GM19455 (cell line): ENCODE results near the gene RNASE12.
A peak's percentile ranks its signal among the peaks of the same experiment; 100 is the strongest.
"Not testable (repeated sequence)": the region's sequence is repeated elsewhere in the genome, so short reads cannot be mapped to it uniquely, and the experiment has no call there.

Source experiments
- ATAC-seq: cut with Tn5 transposase; IDR thresholded peaks from one replicate; pipeline ENCODE4 v1.9.1; 2021; ENCODE audit not compliant: unreplicated experiment

RNASE12 gene, protein sequence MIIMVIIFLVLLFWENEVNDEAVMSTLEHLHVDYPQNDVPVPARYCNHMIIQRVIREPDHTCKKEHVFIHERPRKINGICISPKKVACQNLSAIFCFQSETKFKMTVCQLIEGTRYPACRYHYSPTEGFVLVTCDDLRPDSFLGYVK

DNA sequence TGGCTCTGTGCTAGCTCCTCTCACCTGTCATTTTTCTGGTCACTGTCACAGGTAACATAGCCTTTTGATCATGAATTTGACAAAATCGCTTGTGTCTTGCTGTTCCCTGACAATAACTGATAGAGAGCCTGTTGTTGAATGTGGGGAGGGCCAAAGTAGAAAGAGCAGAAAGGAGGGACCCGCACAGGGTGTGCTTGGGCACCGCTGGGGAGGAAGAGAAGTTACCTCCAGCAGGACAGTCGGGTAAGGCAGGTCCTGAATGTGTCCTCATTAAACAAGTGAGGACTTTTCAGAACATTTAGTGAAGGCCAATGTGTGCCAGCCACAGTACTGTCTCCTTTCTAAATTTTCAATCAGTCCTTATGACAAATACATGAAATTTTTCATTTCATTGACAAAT lies at the start of gene RNASE12:
Gene RNASE12, minus strand, starts transcription at position 142 of the 400 bp plus-strand sequence. CDS start 653 bp downstream, outside the sequence.
- no peak for ATAC-seq

DNA sequence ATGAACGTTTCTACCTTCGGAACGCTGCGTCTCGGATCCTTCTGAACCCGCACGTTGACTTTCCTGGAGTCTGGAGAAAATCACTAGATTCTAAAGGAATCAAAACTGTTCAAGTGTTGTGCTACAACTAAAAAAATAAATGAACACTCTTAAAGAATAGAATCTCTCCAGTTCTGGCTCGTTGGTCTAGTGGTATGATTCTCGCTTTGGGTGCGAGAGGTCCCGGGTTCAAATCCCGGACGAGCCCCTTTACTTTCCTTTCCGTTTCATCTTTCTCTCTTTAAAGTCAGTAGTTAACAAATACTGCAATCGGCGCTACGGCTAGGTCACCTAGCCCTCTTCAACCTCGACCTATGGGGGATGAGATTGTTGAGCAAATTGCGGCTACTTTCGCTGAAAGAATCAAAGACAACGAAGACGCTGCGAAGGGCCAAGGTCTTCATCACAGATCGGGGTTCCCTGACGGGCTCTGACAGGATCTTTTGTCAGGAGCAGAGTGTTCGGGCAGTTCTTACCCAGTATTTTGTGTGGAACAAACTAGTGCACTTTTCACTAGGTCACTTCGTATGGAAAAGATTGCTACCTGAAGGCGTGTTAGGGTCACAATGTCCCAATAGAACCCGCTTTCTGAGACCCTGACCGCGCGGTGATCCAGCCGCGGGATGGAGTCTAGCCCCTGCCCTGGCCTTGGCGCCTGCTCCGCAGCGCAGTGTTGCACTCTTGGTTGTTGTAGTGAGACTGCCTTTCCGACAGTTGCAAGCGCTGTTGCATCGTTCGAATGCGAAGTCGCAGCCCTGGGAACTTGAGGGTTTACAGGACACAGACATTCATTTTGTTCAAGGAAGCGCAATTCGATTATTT lies 41.9 kb upstream of the RNASE12 start:
- peak; percentile 48 for ATAC-seq

DNA sequence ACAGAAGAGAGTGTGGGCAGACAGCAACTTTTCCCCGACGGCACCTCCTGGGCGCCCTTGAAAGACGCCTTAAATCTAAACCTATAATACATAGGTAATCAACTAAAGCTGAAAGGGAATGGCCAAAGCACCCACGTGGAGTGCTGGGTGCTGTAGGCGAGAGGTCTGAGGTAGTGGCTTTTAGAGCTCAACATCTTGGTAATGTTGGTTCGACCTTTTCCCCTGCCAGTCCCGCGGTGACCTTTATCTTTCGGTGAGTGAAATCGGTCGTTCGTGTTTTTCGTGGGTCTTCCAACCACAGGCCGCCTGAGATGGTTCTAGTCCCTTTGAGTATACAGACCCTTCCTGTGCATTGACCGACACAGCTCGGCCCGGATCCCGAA lies 41.3 kb upstream of the RNASE12 start:
- ATAC-seq = peak; percentile 21

DNA sequence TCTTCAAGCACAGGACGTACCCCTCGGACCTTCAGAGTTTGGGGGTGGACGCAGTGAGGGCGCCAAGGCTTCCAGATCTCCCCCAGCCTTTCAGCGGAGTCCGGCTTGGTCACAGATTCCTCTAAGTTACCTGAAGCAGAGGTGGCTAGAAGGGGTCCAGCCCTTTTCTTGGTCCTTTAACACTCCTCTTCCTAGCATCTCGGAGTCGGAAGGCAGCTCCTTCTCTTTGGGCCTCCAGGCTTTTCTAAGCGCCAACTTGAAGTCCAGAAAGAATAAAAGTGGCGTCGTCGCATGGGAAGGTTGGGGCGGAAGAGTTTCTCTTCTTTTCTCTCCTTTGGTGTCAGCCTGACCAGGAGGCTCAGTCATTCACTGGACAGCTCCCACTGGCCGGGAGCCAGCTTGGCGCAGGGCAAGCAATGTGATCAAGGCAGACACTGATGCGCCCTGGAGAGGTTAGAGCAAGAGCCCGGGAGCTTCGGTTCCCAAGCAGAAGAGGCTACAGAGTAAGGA lies 40.8 kb upstream of the RNASE12 start:
- no peak for ATAC-seq

DNA sequence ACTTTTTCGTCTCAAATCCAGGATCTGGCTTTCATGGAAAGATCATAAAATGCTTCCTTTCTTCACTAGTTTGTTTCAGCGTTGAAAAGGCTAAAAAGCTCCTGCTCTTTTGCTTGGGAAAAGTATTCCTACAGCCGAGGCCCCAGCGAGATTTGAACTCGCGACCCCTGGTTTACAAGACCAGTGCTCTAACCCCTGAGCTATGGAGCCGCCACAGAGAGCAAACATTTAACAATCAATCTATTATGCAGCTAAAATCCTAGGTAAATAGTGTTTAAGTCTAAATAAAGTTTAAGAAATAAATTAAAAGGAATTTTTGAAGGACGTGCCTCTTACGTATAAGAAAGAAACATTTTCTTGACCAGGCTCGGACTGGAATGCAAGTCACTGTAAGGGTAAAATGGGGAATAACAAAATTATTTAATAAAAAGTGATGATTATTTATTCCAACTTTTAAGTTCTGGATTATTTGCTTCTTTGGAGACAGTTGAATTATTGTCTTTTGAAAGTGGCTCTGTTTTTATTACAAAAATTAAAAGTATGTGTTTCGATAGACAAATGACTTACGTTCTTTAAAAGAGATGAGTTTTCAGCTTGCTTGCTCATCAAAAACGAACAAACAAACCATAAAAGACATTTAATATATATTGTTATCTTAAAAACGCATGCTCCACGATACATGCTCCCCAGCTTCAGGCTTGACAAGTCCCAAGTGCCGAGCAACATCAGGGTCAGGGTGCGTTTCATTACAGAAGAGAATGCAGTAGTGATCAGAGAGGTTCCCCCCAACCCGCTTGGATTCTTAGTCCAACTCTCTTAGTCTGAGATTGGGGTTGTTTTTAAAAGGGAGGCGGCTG lies 40.1 kb upstream of the RNASE12 start:
- ATAC-seq = no peak

DNA sequence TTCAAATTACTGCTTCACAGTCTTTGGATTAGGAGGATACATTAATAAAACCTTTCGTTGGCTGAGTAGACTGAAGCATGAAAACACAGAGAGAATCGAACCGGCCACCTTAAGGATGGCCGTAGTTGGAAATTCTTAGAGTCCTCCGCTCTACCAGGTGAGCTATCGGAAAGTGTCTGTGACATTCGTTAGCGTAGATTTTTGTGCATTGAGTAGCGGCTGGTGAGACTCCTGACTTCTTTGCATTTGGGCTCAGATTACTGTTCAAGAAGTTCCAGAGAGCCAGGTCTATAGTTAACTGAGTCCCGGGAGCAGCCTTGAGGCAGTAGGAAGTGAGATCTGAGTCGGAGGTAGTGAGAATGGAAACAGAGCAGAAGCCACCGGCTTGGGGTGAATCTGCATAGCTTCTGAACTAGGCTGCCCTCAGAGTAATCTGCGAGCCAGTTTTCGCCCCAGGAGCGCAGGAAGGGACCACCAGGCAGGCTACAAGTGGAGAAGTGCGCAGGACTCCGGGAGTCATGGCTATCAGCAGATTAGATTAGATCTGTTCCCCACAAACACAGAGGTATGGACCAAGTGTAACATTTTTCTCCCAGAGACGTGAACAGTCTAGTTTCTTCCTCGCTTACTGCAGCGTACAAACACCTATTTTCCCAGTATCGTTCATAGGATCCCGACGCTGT lies 39.3 kb upstream of the RNASE12 start:
- no peak for ATAC-seq

DNA sequence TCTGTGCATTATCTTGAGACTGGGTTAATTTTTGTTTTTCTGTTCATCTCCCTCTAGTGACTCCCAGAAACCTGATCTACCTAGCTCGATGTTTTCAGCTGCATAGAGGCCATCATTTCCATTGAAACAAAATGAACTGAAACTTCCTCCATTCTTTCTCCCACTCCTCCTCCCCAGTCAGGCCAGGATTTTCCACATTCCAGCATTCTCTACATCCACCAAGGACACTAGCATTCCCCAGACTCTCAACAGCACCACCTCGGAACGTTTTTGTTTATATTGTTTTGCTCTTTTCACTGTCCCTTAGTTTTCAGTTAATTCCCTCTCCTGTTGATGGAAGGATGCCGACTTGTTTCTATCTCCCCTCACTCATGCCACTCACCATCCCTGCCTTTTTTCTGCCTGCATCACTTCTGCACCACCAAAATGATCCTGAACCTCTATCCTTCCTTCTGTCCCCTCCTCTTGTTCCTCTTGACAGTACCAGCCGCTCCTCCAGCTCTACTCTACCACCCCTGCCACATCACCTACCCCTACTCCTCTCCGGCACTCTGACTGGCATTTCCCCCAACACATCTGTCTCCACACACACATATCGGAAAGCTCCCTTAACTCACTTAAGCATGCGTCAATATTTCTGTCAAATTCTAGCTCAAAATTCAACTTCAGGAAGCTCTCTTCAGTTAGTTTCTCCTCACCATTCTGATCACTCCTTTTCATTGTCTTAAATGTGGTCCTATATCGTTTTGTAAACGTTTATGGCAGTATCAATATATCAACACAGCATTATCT lies 37.1 kb upstream of the RNASE12 start:
- ATAC-seq = no peak

DNA sequence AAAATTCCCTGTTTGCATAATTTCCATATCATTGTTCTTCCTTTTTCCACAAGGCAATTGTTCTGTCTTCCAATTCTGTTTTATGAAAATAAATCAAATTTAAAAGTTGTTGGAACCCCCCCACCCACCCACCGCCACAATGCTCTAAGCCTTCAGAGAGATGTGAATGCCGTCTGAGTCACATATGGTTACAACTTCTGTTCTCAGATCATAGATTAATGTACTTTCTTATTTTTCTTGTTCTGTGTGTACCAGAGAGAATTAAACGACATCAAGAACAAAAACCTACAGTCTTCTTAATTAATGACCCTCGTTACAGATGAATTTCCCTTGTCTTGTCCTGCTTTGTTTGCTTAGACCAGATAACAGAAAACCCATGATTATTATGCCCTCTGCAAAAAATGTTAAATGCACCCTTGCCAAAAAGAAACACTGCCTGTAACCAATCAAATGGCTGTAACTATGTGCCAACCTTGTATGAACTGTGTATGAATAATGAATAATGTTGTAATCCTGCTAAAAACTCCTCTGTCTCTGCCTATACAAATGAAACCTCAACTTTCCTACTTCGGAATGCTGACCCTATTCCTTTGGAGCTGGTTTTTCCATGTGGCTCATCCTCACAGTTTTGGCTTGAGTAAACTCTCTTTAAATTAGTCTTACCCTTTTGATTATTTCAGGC lies 36.3 kb upstream of the RNASE12 start:
- ATAC-seq = no peak

DNA sequence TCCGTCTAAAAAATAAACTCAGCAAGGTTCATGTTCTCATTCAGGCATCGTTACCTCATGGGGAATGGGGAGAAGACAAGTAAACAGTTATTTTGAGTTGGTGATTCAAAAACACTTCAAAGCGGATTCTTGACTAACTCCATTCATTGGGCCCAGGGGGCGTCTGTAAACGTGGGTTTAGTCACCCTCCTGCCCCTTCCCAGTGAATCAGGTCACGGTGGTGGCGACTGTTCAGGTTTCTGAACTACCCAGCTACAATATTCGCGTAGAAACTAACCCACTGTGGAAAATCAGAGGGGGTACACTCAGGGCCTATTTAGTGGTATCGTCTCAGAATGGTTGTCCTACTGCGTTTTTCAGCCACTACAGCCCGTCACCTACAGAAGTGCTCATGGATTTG lies 35.1 kb upstream of the RNASE12 start:
- ATAC-seq = no peak

DNA sequence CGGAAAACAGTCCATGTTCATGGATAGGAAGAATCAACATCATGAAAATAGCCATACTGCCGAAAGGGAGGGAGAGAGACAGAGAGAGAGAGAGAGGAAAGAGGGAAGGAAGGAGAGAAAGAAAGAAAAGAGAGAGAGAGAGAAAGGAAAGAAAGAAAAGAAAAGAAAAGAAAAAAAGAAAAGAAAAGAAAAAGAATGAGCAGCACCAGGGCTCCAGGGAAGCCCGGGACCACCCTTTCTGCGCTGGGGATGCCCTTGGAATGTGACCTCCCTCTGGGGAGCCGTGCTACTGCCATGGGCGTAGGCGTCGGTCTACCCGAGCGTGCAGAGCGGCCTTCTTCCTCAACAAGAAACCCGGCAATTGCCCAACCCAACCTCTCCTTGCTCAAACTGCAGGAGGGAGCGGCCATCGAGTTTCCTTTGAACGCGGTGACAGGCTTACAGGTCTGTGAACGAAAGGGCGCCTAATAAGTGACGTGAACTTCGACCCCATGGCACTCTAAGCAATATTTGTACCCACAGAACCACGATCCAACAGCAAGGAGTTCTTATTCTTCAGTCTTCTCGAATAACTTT lies 33.4 kb upstream of the RNASE12 start:
- ATAC-seq = no peak

DNA sequence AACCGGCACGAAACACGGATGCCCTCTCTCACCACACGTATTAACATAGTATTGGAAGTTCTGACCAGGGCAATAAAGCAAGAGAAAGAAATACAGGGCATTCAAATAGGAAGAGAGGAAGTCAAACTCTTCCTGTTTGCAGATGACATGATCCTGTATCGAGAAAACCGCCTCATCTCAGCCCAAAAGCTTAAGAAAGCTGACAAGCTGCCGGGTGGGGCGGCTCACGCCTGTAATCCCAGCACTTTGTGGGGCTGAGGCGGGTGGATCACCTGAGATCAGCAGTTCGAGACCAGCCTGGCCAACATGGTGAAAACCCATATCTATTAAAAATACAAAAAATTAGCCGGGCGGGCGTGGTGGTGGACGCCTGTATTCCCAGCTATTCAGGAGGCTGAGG lies 32.6 kb upstream of the RNASE12 start:
- ATAC-seq = no peak

DNA sequence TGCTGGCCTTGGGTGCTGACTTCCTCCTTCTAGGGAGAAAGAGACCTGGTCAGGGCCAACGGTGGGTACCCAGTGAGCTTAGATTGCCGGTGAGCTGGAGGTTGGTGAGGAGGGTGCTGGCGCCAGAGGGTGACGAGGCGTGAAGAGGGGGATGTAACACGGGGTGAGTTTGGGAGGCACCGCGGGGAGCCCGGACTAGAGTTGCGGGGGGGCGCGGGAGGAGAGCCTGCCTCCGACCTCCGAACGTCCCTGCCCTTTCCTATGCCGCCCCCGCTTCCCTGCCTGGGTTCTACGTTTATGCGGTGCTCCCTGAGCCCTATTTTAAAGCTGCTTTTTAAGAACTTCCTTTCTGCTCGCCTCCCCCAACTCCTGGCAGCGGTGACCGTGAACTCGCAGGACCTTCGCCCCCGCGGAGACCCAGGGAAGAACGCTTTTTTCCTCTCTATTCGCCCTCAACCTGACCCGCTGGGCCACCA lies 31.7 kb upstream of the RNASE12 start:
- ATAC-seq = no peak

DNA sequence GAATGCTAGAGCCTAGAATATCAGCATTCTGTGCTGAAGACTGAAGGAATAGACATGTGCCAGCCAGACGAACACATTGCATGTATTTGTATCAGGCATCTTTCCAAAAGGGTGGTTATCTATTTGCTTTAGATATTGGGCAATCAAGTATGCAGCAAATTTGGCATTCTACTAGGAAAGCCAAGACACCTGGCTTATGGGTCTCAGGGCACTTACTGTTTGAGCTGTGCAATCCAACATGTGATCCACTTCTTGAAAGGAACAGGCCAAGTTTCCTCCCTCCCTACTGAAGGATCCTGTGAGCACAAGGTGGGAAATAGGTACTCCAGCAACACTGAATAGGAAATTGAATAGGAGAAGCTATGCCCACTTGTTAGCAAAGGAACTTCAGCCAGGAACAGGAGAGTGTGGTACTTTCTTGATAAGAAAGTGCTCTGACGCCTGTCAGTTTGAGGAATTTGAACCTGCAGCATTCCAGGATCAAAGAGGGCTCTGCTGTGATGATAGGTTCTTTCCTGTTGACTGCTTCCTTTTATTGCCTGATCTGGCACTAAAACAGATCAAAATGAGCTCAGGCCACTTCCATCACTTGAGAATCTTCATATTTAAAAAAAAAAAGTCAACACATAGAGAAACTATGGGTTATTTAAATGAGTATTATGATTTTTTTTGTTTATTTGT lies 29.8 kb upstream of the RNASE12 start:
- no peak for ATAC-seq

DNA sequence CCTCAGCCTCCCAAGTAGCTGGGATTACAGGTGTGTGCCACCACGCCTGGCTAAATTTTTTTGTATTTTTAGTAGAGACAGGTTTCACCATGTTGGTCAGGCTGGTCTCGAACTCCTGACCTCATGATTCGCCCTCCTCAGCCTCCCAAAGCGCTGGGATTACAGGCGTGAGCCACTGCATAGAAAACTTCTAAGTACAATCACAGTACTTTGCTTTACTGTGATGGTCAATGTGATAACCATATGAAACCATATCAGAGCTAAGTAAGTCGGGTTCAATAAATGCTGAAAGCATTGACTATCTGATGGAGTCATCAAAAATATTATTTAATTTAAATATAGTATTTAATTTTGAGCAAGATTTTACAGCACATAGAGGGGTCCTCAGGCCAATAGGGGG lies 28.5 kb upstream of the RNASE12 start:
- ATAC-seq = not testable (repeated sequence)

DNA sequence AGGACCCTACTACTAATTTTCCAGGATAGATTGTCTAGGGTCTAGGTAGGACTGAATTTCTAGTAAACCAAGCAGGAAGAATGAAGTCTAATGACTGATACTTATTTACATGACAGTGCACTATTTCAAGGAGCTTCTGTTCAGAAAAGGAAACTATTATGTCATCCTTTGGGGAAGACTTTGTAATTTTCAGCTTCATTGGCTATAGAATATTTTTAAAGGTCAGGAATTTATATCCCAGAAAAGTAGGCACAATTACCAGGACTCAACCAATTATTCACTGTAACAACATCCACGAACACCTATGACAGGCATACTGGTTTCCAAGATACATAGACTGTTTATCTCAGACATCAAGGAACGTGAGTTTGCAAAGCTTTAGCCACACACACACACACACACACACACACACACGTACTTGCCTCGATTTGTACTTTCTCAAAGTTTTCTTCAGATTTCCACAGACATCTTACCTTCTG lies 27.1 kb upstream of the RNASE12 start:
- ATAC-seq = no peak

DNA sequence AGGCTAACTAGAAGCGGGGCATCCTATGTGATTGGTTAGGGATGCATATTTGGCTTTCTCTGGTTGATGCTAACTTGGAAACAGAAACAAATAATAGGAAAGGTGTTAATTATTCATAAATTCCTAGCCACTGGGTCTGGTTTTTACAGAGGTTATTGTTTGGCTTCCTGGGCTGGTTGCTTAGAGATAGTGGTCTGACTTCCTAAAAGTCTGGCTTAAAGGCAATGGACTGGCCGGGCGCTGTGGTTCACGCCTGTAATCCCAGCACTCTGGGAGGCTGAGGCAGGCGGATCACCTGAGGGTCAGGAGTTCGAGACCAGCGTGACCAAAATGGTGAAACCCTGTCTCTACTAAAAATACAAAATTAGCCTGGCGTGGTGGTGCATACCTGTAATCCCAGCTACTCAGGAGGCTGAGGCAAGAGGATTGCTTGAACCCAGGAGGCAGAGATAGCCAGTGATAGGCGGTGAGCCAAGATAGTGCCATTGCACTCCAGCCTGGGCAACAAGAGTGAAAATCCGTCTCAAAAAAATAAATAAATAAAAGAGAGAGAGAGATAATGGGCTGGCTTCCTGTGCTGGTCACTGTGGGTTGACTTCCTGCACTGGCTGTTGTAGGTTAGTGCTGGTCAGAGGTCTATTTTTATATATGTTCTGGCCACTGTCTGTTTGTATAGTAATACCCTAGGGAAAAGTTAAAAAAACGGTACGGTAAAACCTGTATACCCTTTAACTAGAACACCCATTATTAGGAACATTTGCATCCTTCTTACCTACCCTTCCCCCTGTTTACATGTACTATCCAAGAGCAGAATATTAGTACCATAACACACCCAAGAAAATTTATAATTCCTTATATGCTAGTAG lies 26.2 kb upstream of the RNASE12 start:
- no peak for ATAC-seq

DNA sequence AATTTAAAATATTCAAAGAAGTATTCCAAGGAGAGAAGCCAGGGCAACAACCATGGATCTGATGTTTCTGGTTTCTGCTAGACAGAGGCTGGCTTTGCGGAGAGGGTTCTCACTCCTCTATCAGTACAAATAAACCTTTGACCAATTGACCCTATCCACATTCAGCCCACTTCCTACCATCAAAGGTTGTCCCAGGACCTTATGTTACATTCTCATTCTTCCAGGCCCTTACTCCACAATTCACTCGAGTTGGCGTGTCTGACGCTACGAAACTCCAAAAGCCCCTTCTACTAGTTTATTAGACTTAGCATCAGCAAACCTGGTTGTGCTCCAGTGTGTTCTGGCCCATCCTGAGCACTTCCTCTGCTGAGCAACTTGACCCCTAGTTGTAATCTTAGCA lies 24.8 kb upstream of the RNASE12 start:
- ATAC-seq = no peak
